HUES6 (cell line): Measurements from ENCODE around the gene ENTREP1.

ENCODE experiments used
- H3K27ac ChIP-seq: 2 replicates; pipeline ENCODE4 v1.7.0; 2013; ENCODE audit warnings: low read depth, mild to moderate bottlenecking, low read length, inconsistent platforms
- H3K27me3 ChIP-seq: 2 replicates; pipeline ENCODE4 v1.6.1; 2013; ENCODE audit warnings: low read length; ENCODE audit not compliant: control insufficient read depth, insufficient read depth
- H3K36me3 ChIP-seq: 2 replicates; pipeline ENCODE4 v1.6.1; 2013; ENCODE audit warnings: low read length; ENCODE audit not compliant: control insufficient read depth, insufficient read depth
- H3K4me1 ChIP-seq: 2 replicates; pipeline ENCODE4 v1.6.1; 2013; ENCODE audit warnings: low read length; ENCODE audit not compliant: control insufficient read depth, insufficient read depth
- H3K4me3 ChIP-seq: 2 replicates; pipeline ENCODE4 v1.5.1; 2013; ENCODE audit warnings: low read depth, low read length
- H3K9ac ChIP-seq: one replicate; pipeline ENCODE4 v1.6.1; 2013; ENCODE audit warnings: mild to moderate bottlenecking, low read length
- H3K9me3 ChIP-seq: 2 replicates; pipeline ENCODE4 v1.6.1; 2013; ENCODE audit warnings: low read depth, low read length; ENCODE audit not compliant: control insufficient read depth, insufficient read depth

The ENTREP1 gene

GRCh38 chr9:69324549-69325401, at the start of gene ENTREP1:
Gene ENTREP1, plus strand, starts transcription at chr9:69325215. Its CDS starts 95 bp downstream, at chr9:69325310.
- peak within 1 kb of the TSS; percentile 80 for H3K4me3 ChIP-seq
- no peaks in the 10 kb centered on the region for H3K9me3 ChIP-seq
- peaks cover 7% of the 10 kb centered on the region for H3K4me1 ChIP-seq
- H3K27ac ChIP-seq: no peak within 1 kb of the TSS
- H3K9ac ChIP-seq: peak within 1 kb of the TSS; percentile 73
- H3K36me3 ChIP-seq: no peaks in the 10 kb centered on the region
- peaks cover 45% of the 10 kb centered on the region for H3K27me3 ChIP-seq

- H3K36me3 ChIP-seq: no peaks in the 10 kb centered on the region
- H3K27me3 ChIP-seq: no peaks in the 10 kb centered on the region
- no peak overlapping the region for H3K27ac ChIP-seq
- H3K9ac ChIP-seq: no peak overlapping the region
- no peaks in the 10 kb centered on the region for H3K4me1 ChIP-seq
- H3K9me3 ChIP-seq: peaks cover 3% of the 10 kb centered on the region; the same call in 1 of the 2 replicates
- H3K4me3 ChIP-seq: no peak overlapping the region
Observed at GRCh38 chr9:69276775-69277174, 48.2 kb upstream of the ENTREP1 start.

- no peaks in the 10 kb centered on the region for H3K27me3 ChIP-seq
- H3K36me3 ChIP-seq: no peaks in the 10 kb centered on the region
- H3K4me3 ChIP-seq: no peak overlapping the region
- peaks cover 8% of the 10 kb centered on the region; the same call in 1 of the 2 replicates for H3K4me1 ChIP-seq
- no peak overlapping the region for H3K27ac ChIP-seq
- peaks cover 3% of the 10 kb centered on the region; the same call in 1 of the 2 replicates for H3K9me3 ChIP-seq
- no peak overlapping the region for H3K9ac ChIP-seq
Observed at GRCh38 chr9:69279084-69279731, 45.8 kb upstream of the ENTREP1 start.

- Histone ChIP-seq H3K9me3 (peaks cover 3% of the 10 kb centered on the region; the same call in 1 of the 2 replicates), H3K36me3 (no peaks in the 10 kb centered on the region), H3K27ac (no peak overlapping the region), H3K4me3 (no peak overlapping the region), H3K27me3 (no peaks in the 10 kb centered on the region), H3K9ac (no peak overlapping the region), H3K4me1 (peaks cover 8% of the 10 kb centered on the region; the same call in 1 of the 2 replicates)
Observed at GRCh38 chr9:69279733-69280132, 45.3 kb upstream of the ENTREP1 start.

GRCh38 chr9:69283003-69283402, 42.0 kb upstream of the ENTREP1 start:
- no peak overlapping the region for H3K27ac ChIP-seq
- H3K36me3 ChIP-seq: no peaks in the 10 kb centered on the region
- peaks cover 8% of the 10 kb centered on the region; the same call in 1 of the 2 replicates for H3K4me1 ChIP-seq
- 0 out of 2 replicates have a peak, but pooled peaks cover 3% of the 10 kb centered on the region for H3K9me3 ChIP-seq
- no peaks in the 10 kb centered on the region for H3K27me3 ChIP-seq
- H3K4me3 ChIP-seq: no peak overlapping the region
- H3K9ac ChIP-seq: no peak overlapping the region

- Histone ChIP-seq H3K27me3 (no peaks in the 10 kb centered on the region), H3K27ac (no peak overlapping the region)
Observed at GRCh38 chr9:69292078-69292477, 32.9 kb upstream of the ENTREP1 start.

GRCh38 chr9:69293156-69293555, 31.9 kb upstream of the ENTREP1 start:
- peaks cover 2% of the 10 kb centered on the region; the same call in 1 of the 2 replicates for H3K4me1 ChIP-seq
- no peaks in the 10 kb centered on the region for H3K36me3 ChIP-seq
- no peak overlapping the region for H3K9ac ChIP-seq
- H3K27me3 ChIP-seq: no peaks in the 10 kb centered on the region
- H3K27ac ChIP-seq: no peak overlapping the region
- no peaks in the 10 kb centered on the region for H3K9me3 ChIP-seq
- H3K4me3 ChIP-seq: no peak overlapping the region

More at GRCh38 chr9:69292078-69292477, 32.9 kb upstream of the ENTREP1 start:
- H3K9me3 ChIP-seq: 0 out of 2 replicates have a peak, but pooled peaks cover 2% of the 10 kb centered on the region
- no peak overlapping the region for H3K4me3 ChIP-seq
- no peaks in the 10 kb centered on the region for H3K36me3 ChIP-seq
- peaks cover under 1% of the 10 kb centered on the region; the same call in 1 of the 2 replicates for H3K4me1 ChIP-seq
- no peak overlapping the region for H3K9ac ChIP-seq

- H3K9ac ChIP-seq: no peak overlapping the region
- no peaks in the 10 kb centered on the region for H3K9me3 ChIP-seq
- H3K36me3 ChIP-seq: no peaks in the 10 kb centered on the region
- H3K4me1 ChIP-seq: peaks cover 2% of the 10 kb centered on the region; the same call in 1 of the 2 replicates
- H3K27ac ChIP-seq: no peak overlapping the region
- H3K4me3 ChIP-seq: no peak overlapping the region
- H3K27me3 ChIP-seq: no peaks in the 10 kb centered on the region
Observed at GRCh38 chr9:69295872-69296552, 29.0 kb upstream of the ENTREP1 start.

GRCh38 chr9:69297300-69297980, 27.6 kb upstream of the ENTREP1 start:
- no peaks in the 10 kb centered on the region for H3K9me3 ChIP-seq
- H3K27ac ChIP-seq: no peak overlapping the region
- H3K4me3 ChIP-seq: no peak overlapping the region
- H3K27me3 ChIP-seq: no peaks in the 10 kb centered on the region
- H3K36me3 ChIP-seq: no peaks in the 10 kb centered on the region
- H3K4me1 ChIP-seq: peaks cover 2% of the 10 kb centered on the region; the same call in 1 of the 2 replicates
- no peak overlapping the region for H3K9ac ChIP-seq

- H3K9me3 ChIP-seq: no peaks in the 10 kb centered on the region
- no peak overlapping the region for H3K4me3 ChIP-seq
- H3K27ac ChIP-seq: no peak overlapping the region
- H3K27me3 ChIP-seq: no peaks in the 10 kb centered on the region
- no peak overlapping the region for H3K9ac ChIP-seq
- peaks cover 2% of the 10 kb centered on the region; the same call in 1 of the 2 replicates for H3K4me1 ChIP-seq
- H3K36me3 ChIP-seq: no peaks in the 10 kb centered on the region
Observed at GRCh38 chr9:69299315-69299714, 25.7 kb upstream of the ENTREP1 start.
